ENCODE measurements around the gene RPS17. TPM values are rescaled to one million over a fixed set of nuclear protein-coding genes. Genes with fewer than 3 reads are reported as not detected.
A peak's percentile ranks its signal among the peaks of the same experiment; 100 is the strongest.

Gene RPS17
- total RNA-seq, 2 donors from 2014 or later = 1,918 to 2,023 TPM

DNA sequence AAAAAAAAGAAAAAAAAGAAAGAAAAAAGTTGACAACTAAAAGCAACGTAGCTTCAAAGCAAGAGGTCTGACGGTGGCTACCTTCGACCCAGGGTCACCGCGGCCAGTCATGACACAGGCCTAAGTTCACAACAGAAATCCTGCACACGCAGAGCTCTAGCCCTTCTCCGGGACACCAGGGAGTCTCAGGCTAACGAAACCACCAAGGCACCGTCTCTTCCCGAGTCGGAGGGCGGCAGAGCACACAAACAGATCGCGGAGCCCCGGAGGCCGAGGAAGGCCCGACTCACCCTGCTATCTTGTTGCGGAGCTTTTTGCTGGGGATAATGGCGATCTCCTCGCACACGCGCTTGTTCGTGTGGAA lies 584 bp downstream of the RPS17 start:
- no peak for TF ChIP-seq CTCF (conservative IDR thresholded peaks at IDR 0.05)
- Histone ChIP-seq H3K27me3 (ENCODE audit: control insufficient read depth, insufficient read depth, low read length, poor library complexity, severe bottlenecking) (no peaks in the 10 kb centered on the region), H3K9ac (ENCODE audit: extremely low read depth, low read length, poor library complexity, severe bottlenecking) (peak overlapping the region; percentile 96), H3K27ac (ENCODE audit: low read depth, low read length) (peak overlapping the region; percentile 79), H3K4me1 (ENCODE audit: control insufficient read depth, insufficient read depth, low read length) (peaks cover 5% of the 10 kb centered on the region), H3K4me3 (ENCODE audit: low read length) (peak overlapping the region; percentile 98), H3K9me3 (ENCODE audit: control insufficient read depth, low read length) (no peaks in the 10 kb centered on the region), H3K36me3 (ENCODE audit: control insufficient read depth, insufficient read depth, low read length) (peaks cover 47% of the 10 kb centered on the region)
- peaks cover under 1% of the 10 kb centered on the region for H3K9me3 Mint-ChIP-seq
- no peak for DNase-seq
- peak overlapping the region; percentile 93 for H3K27ac Mint-ChIP-seq
- WGBS, 2 experiments (ENCODE audit: insufficient coverage in 1 of 2, insufficient read length in 1 of 2) = 0 to 1% methylated on average over 18 to 23 of the region's 23 CpGs
- peaks cover 1% of the 10 kb centered on the region for H3K27me3 Mint-ChIP-seq (ENCODE audit: insufficient read depth)
- peaks cover 50% of the 10 kb centered on the region for H3K36me3 Mint-ChIP-seq (ENCODE audit: low read depth)
- H3K4me1 Mint-ChIP-seq = peaks cover 32% of the 10 kb centered on the region
- H3K4me3 Mint-ChIP-seq = peak overlapping the region; percentile 98

DNA sequence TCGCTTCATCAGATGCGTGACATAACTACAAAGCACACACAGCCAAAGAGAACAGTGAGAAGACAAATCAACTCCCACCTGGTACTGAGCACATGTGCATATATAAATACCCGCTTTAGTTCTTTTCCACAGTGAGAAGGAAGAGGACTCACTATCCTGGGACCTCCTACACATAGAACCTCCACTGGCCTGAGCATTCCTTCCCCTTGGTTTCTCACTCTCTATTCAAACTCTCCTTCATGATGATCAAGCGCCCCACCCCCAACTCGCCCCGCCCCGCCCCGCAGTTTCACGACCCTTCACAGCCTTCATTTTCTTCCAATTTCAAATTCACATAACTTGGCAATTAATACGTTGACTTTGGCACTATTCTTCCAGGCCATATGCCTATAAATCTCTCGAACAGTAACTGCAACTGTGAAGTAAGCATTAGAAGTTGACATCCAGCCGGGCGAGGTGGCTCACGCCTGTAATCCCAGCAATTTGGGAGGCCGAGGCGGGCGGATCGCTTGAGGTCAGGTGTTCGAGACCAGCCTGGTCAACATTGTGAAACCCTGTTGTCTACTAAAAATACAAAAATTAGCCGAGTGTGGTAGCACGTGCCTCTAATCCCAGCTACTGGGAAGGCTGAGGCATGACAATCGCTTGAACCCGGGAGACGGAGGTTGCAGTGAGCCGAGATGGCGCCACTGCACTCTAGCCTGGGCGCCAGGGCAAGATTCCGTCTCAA lies 1.1 kb downstream of the RPS17 start:
- no peak overlapping the region for H3K27ac ChIP-seq (ENCODE audit: low read depth, low read length)
- Mint-ChIP-seq H3K36me3 (ENCODE audit: low read depth) (peaks cover 55% of the 10 kb centered on the region), H3K4me3 (peak overlapping the region; percentile 98), H3K4me1 (peaks cover 32% of the 10 kb centered on the region), H3K9me3 (peaks cover 2% of the 10 kb centered on the region), H3K27me3 (ENCODE audit: insufficient read depth) (peaks cover 1% of the 10 kb centered on the region), H3K27ac (peak overlapping the region; percentile 93)
- H3K9ac ChIP-seq (ENCODE audit: extremely low read depth, low read length, poor library complexity, severe bottlenecking) = peak overlapping the region; percentile 96
- peak; percentile 61 for DNase-seq
- 12% methylated on average over 16 to 28 of the region's 28 CpGs for WGBS, 2 experiments (ENCODE audit: insufficient coverage in 1 of 2, insufficient read length in 1 of 2)
- H3K36me3 ChIP-seq (ENCODE audit: control insufficient read depth, insufficient read depth, low read length) = peaks cover 52% of the 10 kb centered on the region
- H3K9me3 ChIP-seq (ENCODE audit: control insufficient read depth, low read length) = no peaks in the 10 kb centered on the region
- H3K27me3 ChIP-seq (ENCODE audit: control insufficient read depth, insufficient read depth, low read length, poor library complexity, severe bottlenecking) = no peaks in the 10 kb centered on the region
- peaks cover 5% of the 10 kb centered on the region for H3K4me1 ChIP-seq (ENCODE audit: control insufficient read depth, insufficient read depth, low read length)
- peak overlapping the region; percentile 98 for H3K4me3 ChIP-seq (ENCODE audit: low read length)
- TF ChIP-seq CTCF (conservative IDR thresholded peaks at IDR 0.05) = no peak

- Mint-ChIP-seq H3K27me3 (ENCODE audit: insufficient read depth) (peaks cover 1% of the 10 kb centered on the region), H3K36me3 (ENCODE audit: low read depth) (peaks cover 69% of the 10 kb centered on the region), H3K9me3 (peaks cover 2% of the 10 kb centered on the region), H3K4me3 (peak overlapping the region; percentile 98), H3K27ac (peak overlapping the region; percentile 48), H3K4me1 (peaks cover 19% of the 10 kb centered on the region)
- H3K4me3 ChIP-seq (ENCODE audit: low read length) = peak overlapping the region; percentile 98
- H3K9me3 ChIP-seq (ENCODE audit: control insufficient read depth, low read length) = no peaks in the 10 kb centered on the region
- TF ChIP-seq CTCF (conservative IDR thresholded peaks at IDR 0.05) = no peak
- DNase-seq = peak; percentile 37
- H3K9ac ChIP-seq (ENCODE audit: extremely low read depth, low read length, poor library complexity, severe bottlenecking) = no peak overlapping the region
- H3K36me3 ChIP-seq (ENCODE audit: control insufficient read depth, insufficient read depth, low read length) = peaks cover 57% of the 10 kb centered on the region
- no peaks in the 10 kb centered on the region for H3K27me3 ChIP-seq (ENCODE audit: control insufficient read depth, insufficient read depth, low read length, poor library complexity, severe bottlenecking)
- H3K27ac ChIP-seq (ENCODE audit: low read depth, low read length) = no peak overlapping the region
- WGBS, 2 experiments (ENCODE audit: insufficient coverage in 1 of 2, insufficient read length in 1 of 2) = 96 to 97% methylated on average over 4 of the region's 4 CpGs
- H3K4me1 ChIP-seq (ENCODE audit: control insufficient read depth, insufficient read depth, low read length) = peaks cover 5% of the 10 kb centered on the region
These were observed 2.8 kb downstream of the RPS17 start for GRCh38 chr15:82537351-82537908.

All from endodermal cell (in vitro differentiated cells).